Pancreas (tissue), 10 donors: ENCODE measurements around the gene TSPAN7. TPM values are rescaled to one million over a fixed set of nuclear protein-coding genes. Genes with fewer than 3 reads are reported as not detected.

Source experiments
- ATAC-seq, 4 donors: fragments of 200-7000 bp; cut with Tn5 transposase; one replicate each; pipeline versions ENCODE4 v1.8.0 to v1.9.1; 2020; ENCODE audit warnings: mild to moderate bottlenecking in 4 of 4, moderate library complexity in 4 of 4
- DNase-seq, 6 donors: peaks; one replicate each; pipeline ENCODE4 v3.0.0-alpha.2; 2020
- FAIRE-seq: peaks from 2 replicates; lab custom pipeline; 2012; peaks lifted over from hg19 to GRCh38; lab: Jason Lieb, UNC
- H3K27ac ChIP-seq, 4 donors: fragments of 200-600 bp; sonication (generic); 1 replicate in 3 of 4; 2 replicates in 1 of 4; pipeline versions ENCODE4 v1.5.0 to v1.8.0; 2020
- H3K27me3 ChIP-seq, 4 donors: fragments of 200-600 bp; one replicate each; pipeline ENCODE4 v1.8.0; 2021
- H3K36me3 ChIP-seq, 3 donors: fragments of 200-600 bp; sonication (generic) in 1 of 3; one replicate each; pipeline versions ENCODE4 v1.5.0 to v1.8.0; 2020 to 2021
- H3K4me1 ChIP-seq, 3 donors: fragments of 200-600 bp; one replicate each; pipeline ENCODE4 v1.8.0; 2021
- H3K4me3 ChIP-seq, 4 donors: fragments of 200-600 bp; sonication (generic) in 2 of 4; one replicate each; pipeline versions ENCODE4 v1.5.0 to v1.8.0; 2020 to 2021
- H3K9me3 ChIP-seq, 4 donors: fragments of 200-600 bp; one replicate each; pipeline ENCODE4 v1.8.0; 2021
- CTCF ChIP-seq, 4 donors: fragments of 200-600 bp; sonication (generic) in 3 of 4; IDR thresholded peaks; one replicate each; pipeline versions ENCODE4 v1.5.0 to v1.8.0; 2021; ENCODE audit warnings: antibody characterized with exemption in 4 of 4
- WGBS, 2 donors: extraction: QIAGEN DNeasy Blood & Tissue Kit; methylation state at CpG; one replicate each; pipeline ENCODE4 v1.1.7; 2013; 5-methylcytosine and 5-hydroxymethylcytosine counted together
- intact Hi-C, 3 donors: fragments of 100-400 bp; cut with DNase I; formaldehyde crosslinking; loops; one replicate each; pipeline versions ENCODE4 v1.11.1 to v1.14.2; 2022
- polyA plus RNA-seq, 2 donors: library from polyadenylated mRNA; stranded (reverse); fragments of 200-250 nt; gene quantifications; one replicate each; pipeline ENCODE4 v1.2.3, GENCODE V29; 2013
- total RNA-seq, 6 donors: library from RNA; stranded (reverse); fragmentation: NEBNext Ultra II Directional in 4 of 6; extraction: Animal tissue kit (Norgen Biotek cat#: 25700) in 4 of 6; gene quantifications; one replicate each; pipeline versions ENCODE4 v1.2.1 to v1.2.4, GENCODE V29; 2021 to 2023
- donor health status: healthy with polysubstance abuse.
- donor health status: DM: no; HTN: no; CAD: no; lungs with moderate emphysema.
- donor health status: DM: no; HTN: no; CAD: no.
- donor health status: control.
- donor health status: control.
- donor health status: Bipolar disorder and iron deficiency.
- donor health status: DM: yes; HTN: yes; CAD: no.
- donor health status: DM: no; HTN: no; CAD: no.
- donor health status: DM: no; HTN: no; CAD: no.
- donor health status: DM: yes; HTN: yes; CAD: no.

TSPAN7 gene
- total and polyA plus RNA-seq, 8 donors: 5.3 to 68.1 (median 12.7) TPM

GRCh38 chrX:38578167-38578566 is 16.8 kb downstream of the TSPAN7 start:
- no peaks in the 10 kb centered on the region for H3K4me1 ChIP-seq
- no peaks in the 10 kb centered on the region for H3K36me3 ChIP-seq
- intact Hi-C loops: no loop called here
- H3K9me3 ChIP-seq: no peaks in the 10 kb centered on the region
- no peak overlapping the region for H3K4me3 ChIP-seq
- FAIRE-seq: no peak
- H3K27ac ChIP-seq: no peak overlapping the region
- ATAC-seq: peak in 3 of 4 donors; percentile 60 to 70 (median 60)
- DNase-seq: no peak
- 19 to 39% methylated on average over 2 of the region's 2 CpGs for WGBS, 2 donors
- H3K27me3 ChIP-seq: no peaks in the 10 kb centered on the region
- no peak for TF ChIP-seq CTCF (IDR thresholded peaks at IDR 0.05)

DNA sequence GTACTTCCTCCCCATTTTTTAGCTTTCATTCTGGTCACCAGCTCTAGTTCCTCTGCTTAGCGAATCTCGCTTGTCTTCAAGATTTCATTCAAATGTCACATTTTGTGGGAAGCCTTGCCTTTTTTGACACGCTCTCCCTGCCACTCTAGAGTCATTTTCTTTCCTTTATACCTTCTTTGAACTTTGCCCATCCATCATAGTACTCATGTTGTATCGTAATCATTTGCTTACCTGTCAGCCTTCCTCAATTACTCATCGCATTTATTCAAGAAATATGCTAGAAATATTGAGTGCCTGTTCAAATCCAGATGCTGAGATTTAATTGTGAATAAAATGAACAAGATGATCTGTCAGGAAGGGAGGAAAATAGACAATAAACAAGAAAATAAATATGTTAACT is 21.8 kb downstream of the TSPAN7 start:
- intact Hi-C loops: no loop called here
- FAIRE-seq: no peak

DNA sequence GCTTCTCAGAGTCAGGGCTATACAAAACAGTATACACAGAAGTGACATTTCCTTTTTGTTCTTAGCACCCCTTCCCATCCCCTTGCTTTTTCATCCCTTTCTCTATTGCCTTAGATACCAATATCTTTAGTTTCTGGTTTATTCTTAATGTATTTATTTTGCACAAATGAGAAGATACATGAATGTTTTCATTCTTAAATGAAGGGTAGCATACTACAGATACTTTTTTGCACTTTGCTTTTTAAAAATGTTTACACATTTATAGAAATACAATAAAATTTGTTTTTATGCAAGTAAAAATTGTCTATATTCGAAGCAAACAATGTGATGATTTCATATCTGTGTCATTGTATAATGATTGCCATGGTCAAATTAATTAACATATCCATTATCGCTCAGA is 33.1 kb downstream of the TSPAN7 start:
- FAIRE-seq (no peak), DNase-seq (no peak), ATAC-seq (no peak)
- 60 to 97% methylated on average over 2 of the region's 2 CpGs for WGBS, 2 donors
- no peak overlapping the region for H3K4me3 ChIP-seq
- H3K27ac ChIP-seq: no peak overlapping the region
- no peaks in the 10 kb centered on the region for H3K4me1 ChIP-seq
- no peaks in the 10 kb centered on the region for H3K9me3 ChIP-seq
- H3K27me3 ChIP-seq: peaks cover 0 to 11% (median 2%) of the 10 kb centered on the region in 4 donors
- intact Hi-C loops: no loop called here
- no peak for TF ChIP-seq CTCF (IDR thresholded peaks at IDR 0.05)
- no peaks in the 10 kb centered on the region for H3K36me3 ChIP-seq

More for the DNA sequence above, 21.8 kb downstream of the TSPAN7 start:
- no peak overlapping the region for H3K4me3 ChIP-seq
- DNase-seq: no peak
- no peak for TF ChIP-seq CTCF (IDR thresholded peaks at IDR 0.05)
- no peaks in the 10 kb centered on the region for H3K9me3 ChIP-seq
- WGBS, 2 donors: 80 to 89% methylated on average over 5 of the region's 5 CpGs
- H3K27me3 ChIP-seq: no peaks in the 10 kb centered on the region
- H3K36me3 ChIP-seq: no peaks in the 10 kb centered on the region
- no peak overlapping the region for H3K27ac ChIP-seq
- no peak for ATAC-seq
- no peaks in the 10 kb centered on the region for H3K4me1 ChIP-seq

DNA sequence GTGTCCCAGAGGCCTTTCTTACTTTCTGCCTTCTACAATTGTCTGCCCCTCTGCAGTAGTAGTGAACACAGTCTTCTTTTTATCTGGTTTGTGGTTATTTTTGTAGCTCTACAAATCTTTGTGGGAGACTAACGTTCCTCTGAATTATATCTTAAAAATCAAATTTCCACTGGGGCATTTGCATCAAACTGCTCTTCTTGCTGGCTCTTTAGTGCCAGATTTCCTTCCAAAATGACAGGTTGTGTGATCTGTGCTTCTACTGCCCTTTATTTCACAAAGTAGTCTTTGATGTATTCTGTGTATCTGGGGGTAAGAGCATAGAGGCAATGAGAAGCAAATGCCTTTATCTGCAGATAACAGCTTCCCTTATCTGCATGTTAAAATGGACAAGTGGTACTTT is 34.5 kb downstream of the TSPAN7 start:
- Histone ChIP-seq H3K9me3 (no peaks in the 10 kb centered on the region), H3K27me3 (peaks cover 0 to 11% (median 2%) of the 10 kb centered on the region in 4 donors), H3K36me3 (no peaks in the 10 kb centered on the region), H3K4me1 (no peaks in the 10 kb centered on the region), H3K27ac (no peak overlapping the region), H3K4me3 (no peak overlapping the region)
- FAIRE-seq (no peak), DNase-seq (no peak), ATAC-seq (no peak)
- TF ChIP-seq CTCF (IDR thresholded peaks at IDR 0.05): no peak
- WGBS, 2 donors: 23 to 50% methylated on average over 1 of the region's 1 CpG
- intact Hi-C loops: no loop called here

DNA sequence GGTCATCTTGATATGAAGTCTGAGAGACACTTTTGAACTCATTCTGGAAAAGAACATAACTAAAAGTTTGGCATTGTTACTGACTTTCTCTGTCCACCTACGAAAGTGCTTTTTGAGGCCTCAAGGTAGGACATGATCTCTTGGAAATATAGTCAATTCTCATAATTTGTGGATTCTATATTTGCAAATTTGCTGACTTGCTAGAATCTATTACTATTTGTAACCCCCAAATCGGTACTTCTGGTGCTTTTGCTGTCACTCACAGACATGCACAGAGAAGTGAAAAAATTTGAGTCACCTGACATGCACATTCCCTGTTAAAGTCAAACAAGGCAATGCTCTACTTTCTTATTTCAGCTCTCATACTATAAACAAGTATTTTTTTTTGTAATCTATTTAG is 35.6 kb downstream of the TSPAN7 start:
- FAIRE-seq (no peak), DNase-seq (no peak), ATAC-seq (no peak)
- Histone ChIP-seq H3K27ac (no peak overlapping the region), H3K4me1 (no peaks in the 10 kb centered on the region), H3K36me3 (no peaks in the 10 kb centered on the region), H3K9me3 (no peaks in the 10 kb centered on the region), H3K4me3 (no peak overlapping the region), H3K27me3 (peaks cover 0 to 11% (median 2%) of the 10 kb centered on the region in 4 donors)
- 42 to 60% methylated on average over 2 of the region's 2 CpGs for WGBS, 2 donors
- intact Hi-C loops: no loop called here
- TF ChIP-seq CTCF (IDR thresholded peaks at IDR 0.05): no peak
